Umbilical cord (tissue), 2 donors: ENCODE data around the gene EPHA5. TPM values are rescaled to one million over a fixed set of nuclear protein-coding genes. Genes with fewer than 3 reads are reported as not detected.

Experiments used
- DNase-seq: peaks from one replicate; pipeline ENCODE4 v3.0.0-alpha.2; 2015; ENCODE audit warnings: low spot score
- total RNA-seq: library from RNA; depleted of rRNA; stranded (reverse); fragments of >200 nt; gene quantifications from one replicate; pipeline ENCODE4 v1.2.3, GENCODE V29; 2014; ENCODE audit warnings: low replicate concordance; ENCODE audit not compliant: insufficient read depth

Gene EPHA5
- total RNA-seq, result 5.3 TPM

GRCh38 chr4:65670331-65671031 is at the start of gene EPHA5:
Gene EPHA5 (minus strand): TSS chr4:65670489. CDS start chr4:65669742, 747 bp downstream.
- peak; percentile 82 for DNase-seq

GRCh38 chr4:65719635-65720034 is 49.3 kb upstream of the EPHA5 start:
- DNase-seq, result no peak

- no peak for DNase-seq
Measured at GRCh38 chr4:65698631-65699030, 28.3 kb upstream of the EPHA5 start.

GRCh38 chr4:65696436-65696835 is 26.1 kb upstream of the EPHA5 start:
- no peak for DNase-seq

GRCh38 chr4:65671372-65671771 is 1.1 kb upstream of the EPHA5 start:
- no peak for DNase-seq

- no peak for DNase-seq
Measured at GRCh38 chr4:65670020-65670330, 314 bp downstream of the EPHA5 start.

GRCh38 chr4:65669111-65670019 is 924 bp downstream of the EPHA5 start:
- DNase-seq, result no peak

GRCh38 chr4:65668201-65669089 is 1.8 kb downstream of the EPHA5 start:
- DNase-seq, result peak; percentile 14

GRCh38 chr4:65667506-65668041 is 2.7 kb downstream of the EPHA5 start:
- no peak for DNase-seq

- DNase-seq, result no peak
Measured at GRCh38 chr4:65665771-65666523, 4.3 kb downstream of the EPHA5 start.

- DNase-seq, result no peak
Measured at GRCh38 chr4:65661471-65661870, 8.8 kb downstream of the EPHA5 start.

- DNase-seq, result no peak
Measured at GRCh38 chr4:65658117-65658516, 12.2 kb downstream of the EPHA5 start.

GRCh38 chr4:65656008-65656407 is 14.3 kb downstream of the EPHA5 start:
- DNase-seq, result no peak

- no peak for DNase-seq
Measured at GRCh38 chr4:65654976-65655375, 15.3 kb downstream of the EPHA5 start.

- no peak for DNase-seq
Measured at GRCh38 chr4:65653740-65654361, 16.4 kb downstream of the EPHA5 start.

GRCh38 chr4:65651751-65652150 is 18.5 kb downstream of the EPHA5 start:
- DNase-seq, result no peak

- no peak for DNase-seq
Measured at GRCh38 chr4:65651031-65651430, 19.3 kb downstream of the EPHA5 start.

- no peak for DNase-seq
Measured at GRCh38 chr4:65646136-65646535, 24.2 kb downstream of the EPHA5 start.

- DNase-seq, result no peak
Measured at GRCh38 chr4:65645185-65645584, 25.1 kb downstream of the EPHA5 start.

GRCh38 chr4:65635051-65635821 is 35.1 kb downstream of the EPHA5 start:
- DNase-seq, result no peak
